GM19193 (cell line): ENCODE results near the gene SIAH1.

ENCODE experiments used
- POLR2A ChIP-seq: IDR thresholded peaks from 4 replicates; pipeline ENCODE4 v1.6.1; 2011; ENCODE audit not compliant: insufficient read depth, insufficient read length; ENCODE audit errors: extremely low read depth

SIAH1 gene

DNA sequence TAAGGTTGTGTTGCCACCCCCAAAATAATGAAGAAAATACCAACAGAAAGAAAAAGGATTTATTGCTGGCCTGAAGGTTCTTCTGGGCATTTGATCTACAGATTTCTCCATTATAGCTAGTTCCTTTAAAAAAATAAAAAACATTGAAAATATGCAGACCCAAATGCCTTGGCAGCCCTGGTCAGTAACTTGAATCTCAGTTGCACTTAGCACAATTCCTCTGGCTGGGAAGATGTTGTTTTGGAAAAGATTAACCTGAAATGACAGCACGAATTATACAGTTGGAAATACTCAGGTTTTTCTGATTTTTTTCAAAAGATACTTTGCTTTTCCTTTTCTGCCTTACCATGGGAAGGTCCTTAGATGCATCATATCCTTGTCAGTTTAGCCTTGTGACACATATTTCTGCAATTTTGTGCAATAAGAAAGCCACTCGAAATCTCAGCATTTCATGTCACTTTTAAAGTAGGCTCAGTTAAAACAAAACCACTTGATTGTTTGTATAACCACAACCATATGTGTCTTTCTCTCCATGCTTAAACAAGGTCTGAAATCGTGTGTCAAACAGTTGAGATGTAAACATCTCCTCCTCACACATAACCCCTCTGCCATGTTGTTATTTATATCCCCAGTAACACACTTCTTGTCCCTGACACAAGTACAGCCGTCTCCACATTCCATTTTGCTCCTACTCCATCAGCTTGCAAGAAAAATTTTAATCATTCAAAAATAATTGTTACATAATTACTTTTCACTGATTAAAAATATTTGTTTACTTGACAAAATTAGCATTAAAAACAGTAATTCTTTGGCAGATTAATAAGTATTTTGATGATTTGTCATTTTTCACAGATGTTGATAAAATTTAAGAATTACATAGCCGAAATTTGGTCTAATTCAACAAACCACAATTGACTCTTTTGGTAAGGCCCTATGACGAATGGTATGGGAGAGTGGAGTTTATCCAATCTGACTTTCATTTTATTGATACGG is 61.1 kb downstream of the SIAH1 start:
- TF ChIP-seq POLR2A: no peak

DNA sequence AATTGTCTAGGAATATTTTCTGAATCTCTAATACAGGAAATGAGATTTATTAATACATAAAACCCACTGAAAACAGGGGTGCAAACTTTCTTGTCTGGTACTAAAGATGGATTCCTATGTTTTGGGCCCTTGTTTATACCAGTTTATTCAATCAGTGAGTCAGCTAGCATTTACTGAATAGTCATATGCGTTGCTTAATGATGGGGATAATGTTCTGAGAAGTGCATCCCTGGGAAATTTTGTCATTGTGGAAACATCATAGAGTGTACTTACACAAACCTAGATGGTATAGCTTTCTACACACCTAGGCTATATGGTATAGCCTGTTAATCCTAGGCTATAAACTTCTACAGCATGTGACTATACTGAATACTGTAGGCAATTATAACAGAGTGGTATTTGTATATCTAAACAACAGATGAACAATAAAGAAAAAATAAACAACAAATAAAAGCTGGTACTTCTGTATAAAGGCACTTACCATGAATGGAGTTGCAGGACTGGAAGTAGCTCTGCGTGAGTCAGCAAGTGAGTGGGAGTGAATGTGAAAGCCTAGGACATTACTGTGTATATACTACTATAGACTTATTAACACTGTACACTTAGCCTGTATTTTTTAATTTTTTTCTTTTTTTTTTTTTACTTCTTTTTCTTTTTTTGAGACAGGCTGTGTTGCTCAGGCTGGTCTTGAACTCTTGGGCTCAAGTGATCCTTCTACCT is 63.7 kb downstream of the SIAH1 start:
- TF ChIP-seq POLR2A: no peak

DNA sequence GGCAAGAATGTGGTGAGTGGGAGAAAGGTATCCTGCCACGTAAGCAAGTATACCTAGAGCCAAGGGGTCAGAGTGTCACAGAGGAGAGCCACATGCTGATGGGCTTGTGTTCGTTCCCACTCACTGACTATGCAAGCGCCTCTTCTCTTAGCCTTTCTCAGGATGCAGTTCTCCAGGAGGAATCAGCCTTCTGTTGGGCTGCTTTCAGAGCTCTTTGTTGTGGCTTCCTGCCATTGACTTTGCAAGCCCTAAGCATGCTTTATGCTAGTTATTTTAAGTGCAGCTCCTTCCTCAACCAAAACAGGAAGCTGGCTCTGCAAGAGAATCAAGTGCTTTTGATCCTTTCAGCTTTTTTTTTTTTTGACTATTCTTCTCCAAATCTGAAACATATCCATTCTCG is 66.6 kb downstream of the SIAH1 start:
- TF ChIP-seq POLR2A: no peak

DNA sequence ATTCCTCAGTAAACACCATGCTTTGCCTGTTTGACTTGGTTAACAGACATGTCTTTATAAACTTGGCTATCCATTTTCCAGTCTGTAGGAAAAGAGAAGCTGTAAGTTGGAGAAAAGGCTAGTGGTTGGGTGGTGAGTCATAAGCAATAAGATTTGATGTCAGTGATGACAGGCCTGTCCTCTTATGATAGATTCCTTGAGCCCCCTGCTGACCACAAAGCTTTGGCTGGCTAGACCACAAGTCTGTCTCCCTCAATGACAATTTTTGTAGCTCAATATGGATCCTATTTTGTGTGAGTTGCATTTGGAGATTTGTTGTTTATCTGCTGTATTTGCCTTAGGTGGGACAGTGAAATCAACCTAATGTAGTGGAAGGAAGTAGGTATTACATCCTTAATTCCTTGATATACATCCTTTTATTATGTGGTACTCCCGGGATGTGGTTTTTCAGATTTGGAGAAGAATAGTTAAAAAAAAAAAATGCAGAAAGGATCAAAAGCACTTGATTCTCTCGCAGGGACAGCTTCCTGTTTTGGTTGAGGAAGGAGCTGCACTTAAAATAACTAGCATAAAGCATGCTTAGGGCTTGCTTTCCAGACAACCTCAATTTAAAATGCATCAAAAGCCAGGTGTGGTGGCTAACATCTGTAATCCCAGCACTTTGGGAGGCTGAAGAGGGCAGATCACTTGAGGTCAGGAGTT is 67.4 kb downstream of the SIAH1 start:
- no peak for TF ChIP-seq POLR2A

DNA sequence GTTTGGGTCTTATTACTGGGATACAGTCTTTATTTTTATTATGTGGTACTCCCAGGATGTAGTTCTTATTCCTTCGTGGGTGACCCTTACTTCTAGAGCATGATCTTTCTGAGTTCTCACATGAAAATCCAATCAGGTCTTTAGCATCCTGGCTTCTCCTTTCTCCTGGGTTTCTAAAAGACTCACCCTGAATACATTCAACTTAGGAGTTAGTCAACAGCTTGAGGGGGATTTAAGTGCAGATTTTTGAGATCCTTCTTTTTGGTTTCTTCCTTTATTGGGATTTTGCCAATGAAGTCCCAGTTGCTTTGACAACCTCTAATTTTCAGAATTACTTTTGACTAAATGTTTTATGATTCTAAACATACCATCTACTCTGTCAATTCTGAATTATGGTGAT is 68.2 kb downstream of the SIAH1 start:
- no peak for TF ChIP-seq POLR2A

DNA sequence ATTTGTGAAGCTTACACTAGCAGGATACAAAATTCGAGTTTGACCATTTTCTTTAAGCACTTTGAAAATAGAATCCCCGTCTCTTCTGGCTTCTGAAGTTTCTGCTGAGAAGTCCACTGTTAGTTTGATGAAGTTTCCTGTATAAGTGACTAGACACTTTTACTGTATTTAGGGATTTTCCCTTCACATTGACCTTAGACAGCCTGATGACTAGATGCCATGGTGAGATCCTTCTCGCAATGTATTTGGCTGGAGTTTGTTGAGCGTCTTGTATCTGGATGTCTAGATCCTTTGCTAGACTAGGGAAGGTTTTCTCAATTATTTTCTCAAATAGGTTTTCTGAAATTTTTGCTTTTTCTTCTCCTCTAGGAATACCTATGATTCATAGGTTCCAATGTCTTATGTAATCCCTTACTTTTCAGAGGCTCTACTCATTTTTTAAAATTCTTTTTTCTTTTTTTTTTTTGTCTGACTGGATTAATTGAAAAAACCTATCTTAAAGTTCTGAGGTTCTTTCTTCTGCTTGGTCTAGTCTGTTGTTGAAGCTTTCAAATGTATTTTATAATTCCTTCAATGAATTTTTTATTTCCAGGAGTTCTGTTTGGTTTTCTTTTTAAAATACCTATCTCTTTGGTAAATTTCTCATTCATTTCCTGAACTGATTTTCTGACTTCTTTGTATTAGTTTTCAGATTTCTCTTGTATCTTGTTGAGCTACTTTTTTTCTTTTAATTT is 74.1 kb downstream of the SIAH1 start:
- TF ChIP-seq POLR2A: no peak
